GM10248 (cell line): ENCODE results near the gene METRN.

ENCODE experiments used
- CTCF ChIA-PET: fragments of 300-600 bp; sonication (Branson Sonifier 250); formaldehyde crosslinking; extraction: SDS; loops from one replicate; lab custom pipeline; 2021; ENCODE audit warnings: antibody characterized with exemption; lab: Yijun Ruan, JAX
- POLR2A ChIA-PET: fragments of 350-650 bp; sonication (Branson Sonifier 250); formaldehyde crosslinking; extraction: SDS; loops from one replicate; lab custom pipeline; 2020; ENCODE audit warnings: antibody characterized with exemption; lab: Yijun Ruan, JAX
- DNase-seq: peaks from one replicate; pipeline ENCODE4 v3.0.0; 2012; ENCODE audit errors: extremely low spot score
- TF ChIP-seq, protein P1 (sequence below): IDR thresholded peaks from 2 replicates; pipeline ENCODE4 v1.5.1; 2012; ENCODE audit warnings: mild to moderate bottlenecking, low read depth; ENCODE audit errors: extremely low read depth, missing control alignments, control extremely low read depth

The METRN gene

DNA sequence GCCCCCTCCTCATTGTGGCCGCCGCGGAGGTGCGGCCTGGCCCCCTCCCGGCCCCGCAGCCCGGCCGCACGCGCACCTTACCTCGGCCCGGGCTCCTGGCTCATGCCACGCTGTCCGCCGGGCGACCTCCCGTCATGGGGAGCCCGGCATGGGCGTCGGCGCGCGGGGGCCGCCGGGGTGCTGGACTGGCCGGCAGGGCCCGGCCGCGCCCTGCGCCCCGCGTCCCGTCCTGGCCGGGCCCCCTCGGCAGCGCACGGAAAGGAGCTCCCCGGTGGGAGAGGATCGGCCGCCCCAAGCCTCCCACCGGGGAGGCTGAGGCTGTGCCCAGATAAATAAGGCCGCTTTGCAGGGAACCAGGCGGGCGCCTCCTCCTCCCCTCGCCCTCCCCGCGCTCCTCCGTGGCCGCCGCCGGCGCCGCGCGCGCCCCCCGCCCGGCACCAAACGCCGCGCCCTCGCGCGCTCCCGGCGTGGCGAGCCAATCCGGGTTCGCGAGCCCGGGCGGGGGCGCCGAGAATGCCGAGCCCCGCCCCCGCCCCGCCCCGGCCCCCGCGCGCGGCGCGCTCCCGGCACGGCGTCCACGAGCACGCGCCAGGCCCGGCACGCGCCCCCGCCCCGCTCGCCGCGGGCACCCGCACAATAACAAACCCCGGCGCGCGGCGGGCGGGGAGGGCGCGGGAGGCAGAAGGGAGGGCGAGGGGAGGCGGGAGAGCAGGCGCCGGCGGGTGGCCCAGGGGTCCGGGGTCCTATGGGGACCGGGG lies 9.3 kb upstream of the METRN start, which contains the start of gene FBXL16:
TSS of gene FBXL16 (minus strand) at position 371 of the 758 bp plus-strand sequence. CDS start 8,396 bp downstream, outside the sequence.
- DNase-seq: no peak
- ChIA-PET CTCF (no interaction called here), POLR2A (interaction anchor here (0.5 kb wide), 1 partner anchor 1449 kb away, joined by 3 read pairs; no protein-coding TSS in a partner anchor)
- TF ChIP-seq, protein P1, sequence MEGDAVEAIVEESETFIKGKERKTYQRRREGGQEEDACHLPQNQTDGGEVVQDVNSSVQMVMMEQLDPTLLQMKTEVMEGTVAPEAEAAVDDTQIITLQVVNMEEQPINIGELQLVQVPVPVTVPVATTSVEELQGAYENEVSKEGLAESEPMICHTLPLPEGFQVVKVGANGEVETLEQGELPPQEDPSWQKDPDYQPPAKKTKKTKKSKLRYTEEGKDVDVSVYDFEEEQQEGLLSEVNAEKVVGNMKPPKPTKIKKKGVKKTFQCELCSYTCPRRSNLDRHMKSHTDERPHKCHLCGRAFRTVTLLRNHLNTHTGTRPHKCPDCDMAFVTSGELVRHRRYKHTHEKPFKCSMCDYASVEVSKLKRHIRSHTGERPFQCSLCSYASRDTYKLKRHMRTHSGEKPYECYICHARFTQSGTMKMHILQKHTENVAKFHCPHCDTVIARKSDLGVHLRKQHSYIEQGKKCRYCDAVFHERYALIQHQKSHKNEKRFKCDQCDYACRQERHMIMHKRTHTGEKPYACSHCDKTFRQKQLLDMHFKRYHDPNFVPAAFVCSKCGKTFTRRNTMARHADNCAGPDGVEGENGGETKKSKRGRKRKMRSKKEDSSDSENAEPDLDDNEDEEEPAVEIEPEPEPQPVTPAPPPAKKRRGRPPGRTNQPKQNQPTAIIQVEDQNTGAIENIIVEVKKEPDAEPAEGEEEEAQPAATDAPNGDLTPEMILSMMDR: no peak

DNA sequence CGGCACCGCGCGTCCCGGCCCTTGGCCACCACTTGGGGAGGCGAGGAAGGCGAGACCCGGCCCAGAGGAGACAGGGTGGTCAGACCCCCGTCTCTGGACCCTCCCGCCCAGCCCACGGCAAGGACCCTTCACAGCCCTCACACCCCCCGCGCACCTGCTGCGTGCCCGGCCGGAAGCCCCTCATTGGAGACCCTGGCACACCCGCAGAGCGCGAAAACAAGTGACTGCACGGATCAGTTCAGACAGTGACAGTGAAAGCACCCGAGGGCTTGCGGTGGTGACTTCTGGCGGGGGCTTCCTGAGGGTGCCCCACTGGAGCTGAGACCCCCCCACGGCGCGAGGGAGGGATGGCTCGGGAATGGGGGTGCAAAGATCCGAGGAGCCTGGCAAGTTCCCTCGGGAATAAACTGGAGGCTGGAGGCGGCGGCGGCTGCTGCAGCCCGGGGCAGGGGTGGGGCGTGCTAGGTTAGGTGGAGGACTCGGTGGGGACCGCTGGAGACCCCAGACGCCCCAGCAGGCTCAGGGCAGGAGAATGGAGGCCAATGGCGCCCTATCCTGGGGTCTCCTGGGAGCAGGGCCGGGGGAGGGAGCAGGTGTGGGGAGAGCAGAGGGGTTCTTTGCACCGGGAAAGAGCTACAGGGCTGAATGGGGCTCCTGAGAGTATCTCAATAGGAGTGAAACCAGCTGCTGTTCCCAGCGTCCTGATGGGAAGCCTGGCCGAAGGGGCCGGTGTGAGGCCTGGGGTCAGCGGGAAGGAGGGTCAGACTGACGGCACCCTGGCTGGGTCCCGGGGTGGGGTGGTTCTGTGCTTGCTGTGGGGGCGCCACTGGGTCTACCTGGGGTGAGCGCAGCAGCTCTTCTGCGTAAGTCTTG lies 8.5 kb upstream of the METRN start:
- TF ChIP-seq, protein P1: no peak
- ChIA-PET CTCF (interaction anchor here (1.2 to 1.6 kb wide), 4 partner anchors 10 to 397 kb away, joined by 3 to 9 read pairs (median 5); no protein-coding TSS in a partner anchor), POLR2A (interaction anchor here (0.5 kb wide), 1 partner anchor 1448 kb away, joined by 3 read pairs; no protein-coding TSS in a partner anchor)
- DNase-seq: no peak

DNA sequence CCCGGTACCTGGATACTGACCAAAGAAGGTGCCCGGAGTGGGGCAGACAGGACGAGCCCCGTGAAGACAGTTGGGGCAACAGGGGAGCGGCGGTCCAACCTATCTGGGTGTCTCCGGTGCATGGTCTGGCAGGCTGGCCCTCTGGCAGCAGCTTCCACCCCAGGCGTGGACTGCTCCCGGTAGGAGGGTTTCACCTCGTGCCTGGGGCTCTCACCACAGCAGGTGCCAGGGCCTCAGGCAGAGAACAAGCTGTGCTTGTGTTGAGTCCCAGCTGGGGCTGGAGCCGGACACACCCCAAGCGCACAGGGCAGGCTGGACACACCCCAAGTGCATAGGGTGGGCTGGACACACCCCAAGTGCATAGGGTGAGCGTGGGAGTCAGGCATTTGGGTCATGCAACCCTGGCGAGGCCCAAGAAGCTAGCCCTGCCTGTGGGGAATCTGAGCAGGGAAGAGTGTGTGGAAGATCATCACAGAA lies 7.8 kb upstream of the METRN start:
- ChIA-PET POLR2A (no interaction called here), CTCF (interaction anchor here (1.2 to 1.6 kb wide), 6 partner anchors 9 to 396 kb away, joined by 3 to 9 read pairs (median 5); partner anchors contain the start of gene ANTKMT)
- TF ChIP-seq, protein P1: no peak
- DNase-seq: no peak

DNA sequence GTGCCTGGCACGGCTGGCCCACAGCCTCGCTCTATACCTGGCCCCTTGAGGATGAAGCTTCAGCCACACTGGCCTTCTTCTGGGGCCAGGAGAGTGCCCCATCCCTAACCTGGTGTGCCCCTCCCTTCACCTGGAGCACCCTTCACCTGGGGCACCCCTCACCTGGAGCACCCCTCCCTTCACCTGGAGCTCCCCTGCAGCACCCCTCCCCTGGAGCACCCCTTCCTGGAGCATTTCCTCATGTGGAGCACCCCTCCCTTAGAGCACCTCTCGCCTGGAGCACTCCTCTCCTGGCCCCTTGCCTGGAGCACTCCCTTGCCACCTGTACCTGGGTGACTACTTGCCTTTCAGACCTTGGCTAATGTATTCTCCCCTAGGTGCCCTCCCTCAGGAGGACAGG lies 6.9 kb upstream of the METRN start:
- ChIA-PET POLR2A (no interaction called here), CTCF (interaction anchor here (1.2 to 1.6 kb wide), 4 partner anchors 12 to 395 kb away, joined by 5 to 9 read pairs (median 6); partner anchors contain the start of gene ANTKMT)
- TF ChIP-seq, protein P1: no peak
- no peak for DNase-seq

DNA sequence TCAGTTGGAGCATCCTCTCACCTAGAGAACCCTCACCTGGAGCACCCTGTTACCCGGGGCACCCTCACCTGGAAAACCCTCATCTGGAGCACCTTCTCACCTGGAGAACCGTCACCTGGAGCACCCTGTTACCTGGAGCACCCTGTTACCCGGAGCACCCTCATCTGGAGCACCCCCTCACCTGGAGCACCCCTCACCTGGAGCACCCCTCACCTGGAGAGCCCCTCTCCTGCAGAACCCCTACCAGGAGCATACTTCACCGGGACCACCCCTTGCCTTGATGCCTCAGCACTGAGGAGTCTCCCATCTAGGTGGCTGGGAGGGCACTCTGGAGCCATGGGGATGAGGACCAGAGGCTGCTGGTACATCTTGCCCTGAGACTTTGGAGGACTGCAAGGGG lies 6.0 kb upstream of the METRN start:
- no peak for DNase-seq
- ChIA-PET CTCF (interaction anchor here (1.6 to 8.3 kb wide), 2 partner anchors 12 to 75 kb away, joined by 8 to 169 read pairs; partner anchors contain the start of genes ANTKMT, CHTF18 and RPUSD1), POLR2A (no interaction called here)
- TF ChIP-seq, protein P1: no peak
